Endothelial cell of umbilical vein (primary cell): ENCODE results near the gene CEP83. TPM values are rescaled to one million over a fixed set of nuclear protein-coding genes. Genes with fewer than 3 reads are reported as not detected.

Source experiments
- BruUV-seq: library from RNA; stranded (reverse); fragments of 400-500 nt; replicated peaks from 2 replicates; lab custom pipeline; 2021; lab: Mats Ljungman, UMichigan
- CTCF ChIA-PET: fragments of 300-600, 350-600 bp; sonication (Branson Sonifier 250); formaldehyde crosslinking; loops from one replicate; lab custom pipeline; 2021; ENCODE audit warnings: antibody characterized with exemption, inconsistent platforms; lab: Charles Lee
- POLR2A ChIA-PET: fragments of 300-600, 350-600 bp; sonication (Branson Sonifier 250); formaldehyde crosslinking; loops from one replicate; lab custom pipeline; 2021; ENCODE audit warnings: antibody characterized with exemption, inconsistent platforms; lab: Charles Lee
- DNase-seq: peaks from one replicate; pipeline ENCODE4 v3.0.0-alpha.2; 2011; ENCODE audit warnings: low read depth, low spot score
- FAIRE-seq: peaks from 2 replicates; lab custom pipeline; 2011; peaks lifted over from hg19 to GRCh38; lab: Jason Lieb, UNC
- H2AFZ ChIP-seq: 2 replicates; pipeline ENCODE4 v1.6.0; 2012; ENCODE audit warnings: low read depth, low read length, control low read depth, inconsistent platforms
- H3K27ac ChIP-seq: 2 replicates; pipeline ENCODE4 v1.5.1; 2011; ENCODE audit warnings: low read depth, mild to moderate bottlenecking, control low read depth, low read length, moderate library complexity; ENCODE audit not compliant: insufficient read depth
- H3K27me3 ChIP-seq, 2 experiments: 2 replicates each; pipeline versions ENCODE4 v1.6.0 to v1.6.1; 2011; ENCODE audit warnings: low read length in 2 of 2, mixed read lengths in 1 of 2; ENCODE audit not compliant: control insufficient read depth in 2 of 2, insufficient read depth in 2 of 2
- H3K36me3 ChIP-seq, 2 experiments: 2 replicates in 1 of 2; 3 replicates in 1 of 2; pipeline ENCODE4 v1.5.1; 2011; ENCODE audit warnings: low read length in 2 of 2, mild to moderate bottlenecking in 1 of 2, moderate library complexity in 1 of 2; ENCODE audit not compliant: control insufficient read depth in 2 of 2, insufficient read depth in 2 of 2; ENCODE audit errors: extremely low read depth in 1 of 2
- H3K4me1 ChIP-seq: 3 replicates; pipeline ENCODE4 v1.5.1; 2011; ENCODE audit warnings: mild to moderate bottlenecking, low read length; ENCODE audit not compliant: control insufficient read depth, insufficient read depth; ENCODE audit errors: extremely low read depth
- H3K4me2 ChIP-seq: 2 replicates; pipeline ENCODE4 v1.6.1; 2011; ENCODE audit warnings: low read length, control low read depth, mixed read lengths; ENCODE audit not compliant: insufficient read depth
- H3K4me3 ChIP-seq, 3 experiments: fragments of 200-600 bp in 1 of 3; sonication (generic), shearing (Covaris generic) in 1 of 3; replicated peaks in 1 of 3; 2 replicates each; pipeline ENCODE4 v1.5.1; 2011 to 2016; ENCODE audit warnings: control low read depth in 3 of 3, low read length in 3 of 3, mild to moderate bottlenecking in 2 of 3, inconsistent platforms in 1 of 3, low read depth in 1 of 3, moderate library complexity in 1 of 3; ENCODE audit not compliant: insufficient read depth in 1 of 3
- H3K79me2 ChIP-seq: 2 replicates; pipeline ENCODE4 v1.6.0; 2012; ENCODE audit warnings: low read length, inconsistent platforms; ENCODE audit not compliant: control insufficient read depth, insufficient read depth
- H3K9ac ChIP-seq: replicated peaks from 2 replicates; pipeline ENCODE3; 2011; ENCODE audit warnings: low read length, control low read depth; ENCODE audit not compliant: insufficient read depth; ENCODE audit errors: extremely low read depth
- H3K9me1 ChIP-seq: replicated peaks from 3 replicates; pipeline ENCODE4 v1.6.0; 2011; ENCODE audit warnings: mild to moderate bottlenecking, low read length; ENCODE audit not compliant: control insufficient read depth, insufficient read depth; ENCODE audit errors: extremely low read depth
- H3K9me3 ChIP-seq: replicated peaks from 2 replicates; pipeline ENCODE4 v1.5.1; 2012; ENCODE audit warnings: low read length, inconsistent platforms; ENCODE audit not compliant: control insufficient read depth, insufficient read depth
- H4K20me1 ChIP-seq: replicated peaks from 2 replicates; pipeline ENCODE3; 2011; ENCODE audit warnings: mild to moderate bottlenecking, low read length; ENCODE audit not compliant: control insufficient read depth, insufficient read depth; ENCODE audit errors: extremely low read depth
- CTCF ChIP-seq, 2 donors: IDR thresholded peaks; 1 replicate in 1 of 2; 2 replicates in 1 of 2; pipeline ENCODE4 v1.5.1; 2011; ENCODE audit warnings: low read length in 2 of 2, mild to moderate bottlenecking in 2 of 2, moderate library complexity in 2 of 2, control low read depth in 1 of 2, inconsistent platforms in 1 of 2, low read depth in 1 of 2; ENCODE audit not compliant: insufficient read depth in 1 of 2; ENCODE audit errors: extremely low read depth in 1 of 2
- EZH2 ChIP-seq: IDR thresholded peaks from 2 replicates; pipeline ENCODE4 v1.6.1; 2012; ENCODE audit warnings: borderline replicate concordance, low read depth, mild to moderate bottlenecking, moderate library complexity, low read length, inconsistent platforms; ENCODE audit not compliant: severe bottlenecking
- FOS ChIP-seq: IDR thresholded peaks from 2 replicates; pipeline ENCODE4 v1.6.1; 2011; ENCODE audit warnings: mild to moderate bottlenecking, low read length, moderate library complexity, borderline replicate concordance; ENCODE audit not compliant: insufficient read depth
- GATA2 ChIP-seq: IDR thresholded peaks from 2 replicates; pipeline ENCODE4 v1.7.0; 2011; ENCODE audit warnings: low read depth, mild to moderate bottlenecking, moderate library complexity, mixed read lengths, low read length; ENCODE audit not compliant: insufficient read length, insufficient read depth
- JUN ChIP-seq: IDR thresholded peaks from 2 replicates; pipeline ENCODE4 v1.6.1; 2011; ENCODE audit warnings: borderline replicate concordance, low read depth; ENCODE audit not compliant: insufficient read length, insufficient read depth
- MAX ChIP-seq: IDR thresholded peaks from 2 replicates; pipeline ENCODE4 v1.6.1; 2011; ENCODE audit not compliant: insufficient read depth, insufficient read length
- MYC ChIP-seq: IDR thresholded peaks from one replicate; pipeline ENCODE4 v1.6.1; 2011; ENCODE audit warnings: mild to moderate bottlenecking, low read depth, low read length
- POLR2A ChIP-seq: IDR thresholded peaks from 2 replicates; pipeline ENCODE4 v1.6.1; 2012; ENCODE audit warnings: low read depth, mild to moderate bottlenecking, control low read depth, low read length
- POLR2AphosphoS5 ChIP-seq: IDR thresholded peaks from 2 replicates; pipeline ENCODE4 v1.6.1; 2012; ENCODE audit warnings: low read depth, mild to moderate bottlenecking, control low read depth, low read length, moderate library complexity; ENCODE audit not compliant: insufficient read depth
- dilution Hi-C: fragments of 300-500 bp; cut with MboI; formaldehyde crosslinking; loops from one replicate; pipeline ENCODE4 v1.15.0; 2019; ENCODE audit warnings: low sequenced_read_pairs; ENCODE audit not compliant: extremely low pct_ligation_motif_present
- intact Hi-C: fragments of 100-400 bp; cut with micrococcal nuclease; formaldehyde crosslinking; loops from one replicate; pipeline ENCODE4 v1.10.0; 2022
- polyA plus RNA-seq, 4 experiments: library from polyadenylated mRNA; depleted of rRNA in 3 of 4; stranded (reverse) in 3 of 4; unstranded in 1 of 4; fragments of >200 nt; gene quantifications; 2 replicates each; pipeline versions ENCODE4 v1.2.1 to v1.2.3, GENCODE V29; 2011 to 2012; ENCODE audit warnings: missing spikeins in 1 of 4
- total RNA-seq: library from RNA; stranded (reverse); gene quantifications from 2 replicates; pipeline ENCODE4 v1.2.3, GENCODE V29; 2021

CEP83 gene
- total and polyA plus RNA-seq, 2 donors (not counting 3 experiments of a cell fraction or from before 2014, with no cell fraction given): 2.9 to 15.3 TPM

- POLR2A ChIA-PET: no interaction called here
- no peak for FAIRE-seq
Measured at GRCh38 chr12:94269316-94269999, 190.2 kb downstream of the CEP83 start.

More at GRCh38 chr12:94269316-94269999, 190.2 kb downstream of the CEP83 start:
- no TSS peak for BruUV-seq
- Histone ChIP-seq H4K20me1 (no peaks in the 10 kb centered on the region), H3K4me1 (no peaks in the 10 kb centered on the region), H3K9ac (no peak overlapping the region), H3K4me2 (no peak overlapping the region), H3K4me3 (no peak overlapping the region), H3K27me3 (peaks cover 5 to 18% of the 10 kb centered on the region in 2 experiments), H3K27ac (no peak overlapping the region), H3K79me2 (no peaks in the 10 kb centered on the region), H2AFZ (no peak overlapping the region), H3K36me3 (no peaks in the 10 kb centered on the region), H3K9me3 (no peaks in the 10 kb centered on the region), H3K9me1 (no peaks in the 10 kb centered on the region)
- intact Hi-C loops: no loop called here
- dilution Hi-C loops: no loop called here
- DNase-seq: no peak
- TF ChIP-seq EZH2: no peak
- TF ChIP-seq MYC: no peak
- no peak for TF ChIP-seq CTCF (IDR thresholded peaks at IDR 0.05; ENCODE audit: extremely low read depth in 1 of 2, insufficient read depth in 1 of 2, low read depth in 1 of 2, low read length in 2 of 2)
- TF ChIP-seq POLR2AphosphoS5: no peak
- no peak for TF ChIP-seq GATA2
- TF ChIP-seq POLR2A: no peak
- TF ChIP-seq FOS: no peak
- no peak for TF ChIP-seq MAX
- no peak for TF ChIP-seq JUN
- CTCF ChIA-PET: interaction anchor here (0.8 to 1.6 kb wide), 3 partner anchors 14 to 96 kb away, joined by 3 to 4 read pairs (median 3); no protein-coding TSS in a partner anchor
